Raji (cell line): ENCODE measurements around the gene BCAS3.

ENCODE experiments used
- POLR2A ChIP-seq: IDR thresholded peaks from 2 replicates; pipeline ENCODE4 v1.6.1; 2011; ENCODE audit warnings: low read depth, low read length, control low read depth; ENCODE audit not compliant: insufficient read depth

The BCAS3 gene

GRCh38 chr17:61364463-61364846 lies 686.8 kb downstream of the BCAS3 start:
- no peak for TF ChIP-seq POLR2A

- no peak for TF ChIP-seq POLR2A
Measured at GRCh38 chr17:61366076-61366714, 688.5 kb downstream of the BCAS3 start.

- no peak for TF ChIP-seq POLR2A
Measured at GRCh38 chr17:61366715-61367413, 689.2 kb downstream of the BCAS3 start.

GRCh38 chr17:61368049-61368831 lies 690.6 kb downstream of the BCAS3 start:
- TF ChIP-seq POLR2A = no peak

GRCh38 chr17:61368832-61369450 lies 691.3 kb downstream of the BCAS3 start:
- no peak for TF ChIP-seq POLR2A

GRCh38 chr17:61369751-61370150 lies 692.1 kb downstream of the BCAS3 start:
- no peak for TF ChIP-seq POLR2A

- no peak for TF ChIP-seq POLR2A
Measured at GRCh38 chr17:61371179-61371578, 693.5 kb downstream of the BCAS3 start.

- TF ChIP-seq POLR2A = no peak
Measured at GRCh38 chr17:61371606-61372005, 694.0 kb downstream of the BCAS3 start.

- no peak for TF ChIP-seq POLR2A
Measured at GRCh38 chr17:61372436-61372835, 694.8 kb downstream of the BCAS3 start.

- TF ChIP-seq POLR2A = no peak
Measured at GRCh38 chr17:61376931-61377838, 699.5 kb downstream of the BCAS3 start.

GRCh38 chr17:61378658-61379456 lies 701.2 kb downstream of the BCAS3 start:
- TF ChIP-seq POLR2A = no peak

GRCh38 chr17:61379457-61380216 lies 702.0 kb downstream of the BCAS3 start:
- TF ChIP-seq POLR2A = no peak

GRCh38 chr17:61380217-61380835 lies 702.7 kb downstream of the BCAS3 start:
- TF ChIP-seq POLR2A = no peak
